Endothelial cell of hepatic sinusoid (primary cell): ENCODE data around the gene SMIM27.
"Not testable (repeated sequence)": the region's sequence is repeated elsewhere in the genome, so short reads cannot be mapped to it uniquely, and the experiment has no call there.

Source experiments
- in situ Hi-C: cut with HindIII; loops from 2 replicates; pipeline ENCODE4 v1.10.0; 2017; ENCODE audit warnings: low sequenced_read_pairs

SMIM27 gene

GRCh38 chr9:32590898-32591297 lies 38.8 kb downstream of the SMIM27 start:
- in situ Hi-C loops, result no loop called here

- in situ Hi-C loops, result no loop called here
These were observed 44.2 kb downstream of the SMIM27 start for GRCh38 chr9:32596096-32596865.

GRCh38 chr9:32596936-32597335 lies 44.8 kb downstream of the SMIM27 start:
- in situ Hi-C loops, result no loop called here

- in situ Hi-C loops, result not testable (repeated sequence)
These were observed 46.9 kb downstream of the SMIM27 start for GRCh38 chr9:32599021-32599420.
